T-helper 1 cell treated with Interleukin-12 subunit alpha and Interleukin-12 subunit beta and Interleukin-4 antibody, amounts not matched to agents 30 μg/mL and 1 μg/mL, for 36 hours (primary cell): Measurements from ENCODE around the gene ZNF444.
"Not testable (repeated sequence)": the region's sequence is repeated elsewhere in the genome, so short reads cannot be mapped to it uniquely, and the experiment has no call there.

Experiments used
- H3K27ac Mint-ChIP-seq: one replicate; pipeline ENCODE4 v1.8.0; 2021; ENCODE audit warnings: mild to moderate bottlenecking, mixed read lengths
- H3K27me3 Mint-ChIP-seq: one replicate; pipeline ENCODE4 v1.8.0; 2021; ENCODE audit warnings: low read depth, mixed read lengths
- H3K36me3 Mint-ChIP-seq: one replicate; pipeline ENCODE4 v1.8.0; 2021; ENCODE audit warnings: low read depth, mixed read lengths
- H3K4me1 Mint-ChIP-seq: one replicate; pipeline ENCODE4 v1.8.0; 2021; ENCODE audit warnings: low read depth, mixed read lengths
- H3K4me3 Mint-ChIP-seq: one replicate; pipeline ENCODE4 v1.8.0; 2021; ENCODE audit warnings: mild to moderate bottlenecking, moderate library complexity, mixed read lengths
- H3K9me3 Mint-ChIP-seq: one replicate; pipeline ENCODE4 v1.8.0; 2021; ENCODE audit warnings: mixed read lengths

The ZNF444 gene

GRCh38 chr19:56103027-56103614 is 38.0 kb upstream of the ZNF444 start:
- peaks cover 6% of the 10 kb centered on the region for H3K36me3 Mint-ChIP-seq
- no peak overlapping the region for H3K27ac Mint-ChIP-seq
- no peaks in the 10 kb centered on the region for H3K27me3 Mint-ChIP-seq
- peaks cover 8% of the 10 kb centered on the region for H3K4me1 Mint-ChIP-seq
- H3K9me3 Mint-ChIP-seq, result no peaks in the 10 kb centered on the region
- no peak overlapping the region for H3K4me3 Mint-ChIP-seq

DNA sequence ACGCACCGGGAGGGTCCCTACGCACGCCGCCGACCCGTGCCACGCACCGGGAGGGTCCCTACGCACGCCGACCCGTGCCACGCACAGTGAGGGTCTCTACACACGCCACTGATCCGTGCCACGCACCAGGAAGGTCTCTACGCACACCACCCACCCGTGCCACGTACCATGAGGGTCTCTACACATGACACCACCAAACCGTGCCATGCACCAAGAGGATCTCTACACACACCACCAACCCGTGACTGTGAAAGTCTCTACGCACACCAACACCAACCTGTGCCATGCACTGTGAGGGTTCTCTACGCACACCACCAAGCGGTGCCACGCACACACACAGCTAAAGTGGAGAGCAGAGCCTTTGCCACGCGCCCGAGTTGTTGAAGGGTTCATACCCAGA is 36.7 kb upstream of the ZNF444 start:
- Mint-ChIP-seq H3K27ac (no peak overlapping the region), H3K36me3 (peaks cover 6% of the 10 kb centered on the region), H3K27me3 (no peaks in the 10 kb centered on the region), H3K4me3 (no peak overlapping the region), H3K4me1 (peaks cover 8% of the 10 kb centered on the region), H3K9me3 (no peaks in the 10 kb centered on the region)

DNA sequence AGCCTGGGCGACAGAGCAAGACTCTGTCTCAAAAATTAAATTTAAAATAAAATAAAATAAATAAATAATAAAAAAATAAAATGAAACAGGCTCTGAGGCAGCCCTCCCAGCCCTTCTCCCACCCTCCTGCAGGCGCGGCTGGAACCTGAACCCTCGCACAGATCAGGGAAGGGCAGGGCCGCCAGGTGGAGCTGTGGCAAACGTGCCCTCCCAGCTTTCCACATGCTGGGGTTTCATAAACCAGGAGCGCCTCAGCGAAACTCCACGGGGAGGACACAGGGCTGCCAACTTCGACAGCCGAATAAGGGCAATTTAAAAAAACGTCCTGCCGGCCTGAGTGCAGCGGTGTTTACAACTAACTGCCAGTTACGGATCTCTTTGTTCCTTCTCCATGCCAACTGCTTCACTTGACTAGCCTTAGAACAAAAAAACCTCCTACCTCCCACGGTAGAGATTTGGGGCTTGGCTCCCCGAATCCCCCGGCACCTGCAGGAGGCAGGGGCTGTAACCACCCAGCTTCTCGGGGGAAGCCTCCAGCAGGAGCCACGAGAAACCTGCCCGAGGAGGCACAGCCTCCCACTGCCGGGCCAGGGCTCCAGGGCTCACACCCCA is 35.9 kb upstream of the ZNF444 start:
- Mint-ChIP-seq H3K27ac (no peak overlapping the region), H3K9me3 (no peaks in the 10 kb centered on the region), H3K27me3 (no peaks in the 10 kb centered on the region), H3K4me1 (peaks cover 8% of the 10 kb centered on the region), H3K36me3 (peaks cover 3% of the 10 kb centered on the region), H3K4me3 (no peak overlapping the region)

GRCh38 chr19:56105831-56106396 is 35.2 kb upstream of the ZNF444 start:
- H3K4me1 Mint-ChIP-seq, H3K27ac Mint-ChIP-seq, H3K27me3 Mint-ChIP-seq, H3K36me3 Mint-ChIP-seq, H3K9me3 Mint-ChIP-seq, H3K4me3 Mint-ChIP-seq: not testable (repeated sequence)

GRCh38 chr19:56106397-56106849 is 34.7 kb upstream of the ZNF444 start:
- Mint-ChIP-seq H3K4me1 (peaks cover 8% of the 10 kb centered on the region), H3K27ac (no peak overlapping the region), H3K27me3 (no peaks in the 10 kb centered on the region), H3K4me3 (no peak overlapping the region), H3K9me3 (no peaks in the 10 kb centered on the region), H3K36me3 (peaks cover 2% of the 10 kb centered on the region)

GRCh38 chr19:56106993-56107392 is 34.1 kb upstream of the ZNF444 start:
- no peaks in the 10 kb centered on the region for H3K36me3 Mint-ChIP-seq
- H3K4me1 Mint-ChIP-seq, result peaks cover 6% of the 10 kb centered on the region

DNA sequence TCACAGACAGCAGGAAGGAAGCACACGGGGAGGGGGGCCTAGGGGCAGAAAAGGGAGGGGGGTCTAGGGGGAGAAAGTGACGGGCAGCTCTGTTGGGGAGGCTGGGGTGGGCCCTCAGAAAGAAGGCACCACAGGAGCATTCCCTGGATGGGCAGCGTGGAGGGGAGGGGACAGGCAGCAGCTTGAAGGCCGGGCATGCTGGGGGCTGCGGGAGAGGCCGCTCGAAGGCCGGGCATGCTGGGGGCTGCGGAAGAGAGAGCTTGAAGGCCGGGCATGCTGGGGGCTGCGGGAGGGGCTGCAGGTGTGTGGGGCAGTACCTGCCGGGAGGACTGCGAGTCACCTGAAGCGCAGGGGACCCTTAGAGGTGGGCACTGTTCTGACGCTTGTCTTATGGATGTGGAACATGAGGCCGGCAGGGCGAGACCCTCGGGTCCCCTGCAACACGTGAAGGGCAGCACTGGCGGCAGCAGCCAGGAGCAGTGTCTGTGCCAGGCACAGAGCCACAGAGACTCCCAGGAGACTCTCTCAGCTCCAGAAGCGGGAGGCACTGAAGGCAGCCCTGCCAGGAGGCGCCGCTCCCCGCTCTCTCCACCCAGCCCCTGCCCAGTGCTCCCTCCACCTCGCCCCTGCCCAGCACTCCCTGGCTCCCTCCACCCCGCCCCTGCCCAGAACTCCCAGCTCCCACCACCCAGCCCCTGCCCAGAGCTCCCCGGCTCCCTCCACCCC is 33.3 kb upstream of the ZNF444 start:
- Mint-ChIP-seq H3K27ac (no peak overlapping the region), H3K4me1 (peaks cover 11% of the 10 kb centered on the region)

More at GRCh38 chr19:56106993-56107392, 34.1 kb upstream of the ZNF444 start:
- H3K4me3 Mint-ChIP-seq, result no peak overlapping the region
- no peaks in the 10 kb centered on the region for H3K27me3 Mint-ChIP-seq
- H3K9me3 Mint-ChIP-seq, result no peaks in the 10 kb centered on the region
- H3K27ac Mint-ChIP-seq, result no peak overlapping the region

GRCh38 chr19:56108447-56109195 is 32.5 kb upstream of the ZNF444 start:
- H3K27ac Mint-ChIP-seq, result no peak overlapping the region
- peaks cover 2% of the 10 kb centered on the region for H3K36me3 Mint-ChIP-seq
- H3K9me3 Mint-ChIP-seq, result no peaks in the 10 kb centered on the region
- peaks cover 18% of the 10 kb centered on the region for H3K4me1 Mint-ChIP-seq
- no peaks in the 10 kb centered on the region for H3K27me3 Mint-ChIP-seq
- no peak overlapping the region for H3K4me3 Mint-ChIP-seq

More for the DNA sequence above, 33.3 kb upstream of the ZNF444 start:
- Mint-ChIP-seq H3K9me3 (no peaks in the 10 kb centered on the region), H3K4me3 (no peak overlapping the region), H3K36me3 (no peaks in the 10 kb centered on the region), H3K27me3 (no peaks in the 10 kb centered on the region)

- H3K36me3 Mint-ChIP-seq, result peaks cover 2% of the 10 kb centered on the region
- no peak overlapping the region for H3K27ac Mint-ChIP-seq
- no peaks in the 10 kb centered on the region for H3K27me3 Mint-ChIP-seq
- H3K9me3 Mint-ChIP-seq, result no peaks in the 10 kb centered on the region
- H3K4me3 Mint-ChIP-seq, result no peak overlapping the region
- H3K4me1 Mint-ChIP-seq, result peaks cover 22% of the 10 kb centered on the region
Measured at GRCh38 chr19:56109226-56109625, 31.9 kb upstream of the ZNF444 start.

- H3K4me3 Mint-ChIP-seq, result no peak overlapping the region
- H3K9me3 Mint-ChIP-seq, result no peaks in the 10 kb centered on the region
- H3K27ac Mint-ChIP-seq, result peak overlapping the region; percentile 41
- H3K27me3 Mint-ChIP-seq, result no peaks in the 10 kb centered on the region
- peaks cover 22% of the 10 kb centered on the region for H3K4me1 Mint-ChIP-seq
- peaks cover 2% of the 10 kb centered on the region for H3K36me3 Mint-ChIP-seq
Measured at GRCh38 chr19:56110515-56111448, 30.3 kb upstream of the ZNF444 start.

- no peak overlapping the region for H3K4me3 Mint-ChIP-seq
- H3K36me3 Mint-ChIP-seq, result peaks cover 2% of the 10 kb centered on the region
- H3K27me3 Mint-ChIP-seq, result no peaks in the 10 kb centered on the region
- H3K4me1 Mint-ChIP-seq, result peaks cover 22% of the 10 kb centered on the region
- H3K9me3 Mint-ChIP-seq, result no peaks in the 10 kb centered on the region
- H3K27ac Mint-ChIP-seq, result peak overlapping the region; percentile 41
Measured at GRCh38 chr19:56111601-56112312, 29.3 kb upstream of the ZNF444 start.

GRCh38 chr19:56112313-56112709 is 28.8 kb upstream of the ZNF444 start:
- Mint-ChIP-seq H3K4me1 (peaks cover 23% of the 10 kb centered on the region), H3K4me3 (no peak overlapping the region), H3K27ac (peak overlapping the region; percentile 41), H3K9me3 (no peaks in the 10 kb centered on the region), H3K36me3 (peaks cover 2% of the 10 kb centered on the region), H3K27me3 (no peaks in the 10 kb centered on the region)

- H3K36me3 Mint-ChIP-seq, result peaks cover 2% of the 10 kb centered on the region
- H3K27ac Mint-ChIP-seq, result no peak overlapping the region
- H3K9me3 Mint-ChIP-seq, result no peaks in the 10 kb centered on the region
- peaks cover 26% of the 10 kb centered on the region for H3K4me1 Mint-ChIP-seq
- no peaks in the 10 kb centered on the region for H3K27me3 Mint-ChIP-seq
- H3K4me3 Mint-ChIP-seq, result no peak overlapping the region
Measured at GRCh38 chr19:56113074-56113632, 27.9 kb upstream of the ZNF444 start.
